ENCODE measurements around the gene USP40.

GRCh38 chr2:233503481-233503880 is 63.1 kb downstream of the USP40 start:
- TF ChIP-seq CTCF (conservative IDR thresholded peaks at IDR 0.05): no peak
- no peak for TF ChIP-seq EZH2 (IDR thresholded peaks at IDR 0.05; ENCODE audit: low read depth)

Data from PC-9 (cell line).